GM10248 (cell line): Measurements from ENCODE around the gene FYN.

ENCODE experiments used
- CTCF ChIA-PET: fragments of 300-600 bp; sonication (Branson Sonifier 250); formaldehyde crosslinking; extraction: SDS; loops from one replicate; lab custom pipeline; 2021; ENCODE audit warnings: antibody characterized with exemption; lab: Yijun Ruan, JAX
- POLR2A ChIA-PET: fragments of 350-650 bp; sonication (Branson Sonifier 250); formaldehyde crosslinking; extraction: SDS; loops from one replicate; lab custom pipeline; 2020; ENCODE audit warnings: antibody characterized with exemption; lab: Yijun Ruan, JAX
- DNase-seq: peaks from one replicate; pipeline ENCODE4 v3.0.0; 2012; ENCODE audit errors: extremely low spot score
- CTCF ChIP-seq: IDR thresholded peaks from 2 replicates; pipeline ENCODE4 v1.5.1; 2012; ENCODE audit warnings: mild to moderate bottlenecking, low read depth; ENCODE audit errors: extremely low read depth, missing control alignments, control extremely low read depth

Gene FYN

GRCh38 chr6:111714416-111715270 is 158.6 kb downstream of the FYN start:
- DNase-seq, result no peak
- POLR2A ChIA-PET, result no interaction called here
- no peak for TF ChIP-seq CTCF
- CTCF ChIA-PET, result interaction anchor here (1.3 kb wide), 1 partner anchor 329 kb away, joined by 4 read pairs; no protein-coding TSS in a partner anchor

GRCh38 chr6:111713811-111714210 is 159.4 kb downstream of the FYN start:
- TF ChIP-seq CTCF, result no peak
- ChIA-PET POLR2A (no interaction called here), CTCF (interaction anchor here (1.0 to 1.6 kb wide), 4 partner anchors 8 to 449 kb away, joined by 3 to 4 read pairs (median 4); no protein-coding TSS in a partner anchor)
- DNase-seq, result no peak

DNA sequence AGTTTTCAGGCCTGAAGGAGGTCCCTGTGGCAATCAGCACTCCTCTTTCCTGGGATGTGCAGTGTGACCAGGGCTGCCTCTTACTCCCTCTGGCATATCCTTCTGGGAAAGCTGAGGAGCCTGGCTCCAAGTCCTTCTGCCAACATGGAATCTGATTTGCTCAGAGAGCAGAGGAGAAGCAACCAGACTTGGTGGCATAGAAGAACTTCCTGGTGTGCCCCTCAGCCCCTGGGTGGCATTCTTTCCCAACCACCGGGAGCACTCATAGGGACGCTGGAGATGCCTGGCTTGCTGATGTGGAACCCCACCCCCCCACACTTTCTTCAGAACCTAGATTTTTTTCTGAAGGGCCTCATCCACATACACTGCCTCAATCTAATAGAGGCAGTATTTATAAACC is 160.0 kb downstream of the FYN start:
- ChIA-PET CTCF (interaction anchor here (1.0 to 1.6 kb wide), 3 partner anchors 9 to 450 kb away, joined by 3 to 4 read pairs (median 3); no protein-coding TSS in a partner anchor), POLR2A (no interaction called here)
- no peak for DNase-seq
- no peak for TF ChIP-seq CTCF

- CTCF ChIA-PET, result interaction anchor here (0.9 to 1.6 kb wide), 5 partner anchors 8 to 451 kb away, joined by 3 to 13 read pairs (median 3); no protein-coding TSS in a partner anchor
- POLR2A ChIA-PET, result no interaction called here
- DNase-seq, result no peak
- TF ChIP-seq CTCF, result no peak
These were observed 161.1 kb downstream of the FYN start for GRCh38 chr6:111711984-111712752.

GRCh38 chr6:111711476-111711875 is 161.8 kb downstream of the FYN start:
- DNase-seq, result no peak

More at GRCh38 chr6:111711476-111711875, 161.8 kb downstream of the FYN start:
- ChIA-PET POLR2A (no interaction called here), CTCF (interaction anchor here (1.1 to 4.1 kb wide), 10 partner anchors 9 to 317 kb away, joined by 3 to 38 read pairs (median 11); no protein-coding TSS in a partner anchor)
- no peak for TF ChIP-seq CTCF
